Endometrium (tissue), 2 donors: ENCODE data around the gene ZSCAN5B.
"Not testable (repeated sequence)": the region's sequence is repeated elsewhere in the genome, so short reads cannot be mapped to it uniquely, and the experiment has no call there.

ENCODE experiments used
- FAIRE-seq: peaks from 2 replicates; lab custom pipeline; 2012; peaks lifted over from hg19 to GRCh38; lab: Jason Lieb, UNC
- donor health status: control.
- donor health status: control.

ZSCAN5B gene

GRCh38 chr19:56176310-56176709 lies 21.3 kb downstream of the ZSCAN5B start:
- FAIRE-seq: not testable (repeated sequence)

DNA sequence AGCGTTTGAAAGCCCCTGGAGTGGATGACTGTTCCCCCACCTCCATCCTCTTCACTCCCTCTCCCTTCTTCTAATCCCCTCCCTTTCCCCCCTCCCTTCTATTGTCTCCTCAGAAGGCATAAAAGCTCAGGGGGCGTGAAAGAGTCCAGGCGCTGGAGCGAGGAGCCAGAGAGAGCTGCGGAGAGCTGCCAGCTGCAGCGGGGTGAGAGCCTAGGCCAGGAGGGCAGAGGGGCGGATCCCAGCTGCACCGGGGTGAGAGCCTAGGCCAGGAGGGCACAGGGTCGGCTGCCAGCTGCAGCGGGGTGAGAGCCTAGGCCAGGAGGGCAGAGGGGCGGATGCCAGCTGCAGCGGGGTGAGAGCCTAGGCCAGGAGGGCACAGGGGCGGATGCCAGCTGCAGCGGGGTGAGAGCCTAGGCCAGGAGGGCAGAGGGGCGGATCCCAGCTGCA lies 21.7 kb downstream of the ZSCAN5B start, which contains the start of gene GALP:
TSS of gene GALP (plus strand) at position 148 of the 447 bp plus-strand sequence. CDS start 1,101 bp downstream, outside the sequence.
- FAIRE-seq: not testable (repeated sequence)

DNA sequence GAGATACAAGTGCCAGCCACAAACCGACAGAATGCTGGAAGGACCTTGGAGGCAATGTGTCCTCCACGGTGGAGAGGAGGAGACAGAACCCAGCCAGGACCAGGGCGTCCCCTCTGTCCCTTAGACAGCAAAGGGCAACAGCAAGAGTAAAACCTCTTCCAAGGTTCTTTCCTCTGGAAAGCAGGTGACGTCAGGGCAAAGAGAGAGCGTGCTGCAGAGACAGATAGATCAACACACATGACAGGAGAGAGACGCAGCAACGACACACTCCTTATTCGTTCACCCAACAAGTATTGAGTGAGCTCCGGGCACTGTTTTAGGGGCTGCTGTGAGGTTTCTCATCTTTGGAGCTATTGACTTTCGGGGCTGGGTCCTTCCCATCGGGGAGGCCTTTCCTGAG lies 23.0 kb downstream of the ZSCAN5B start:
- no peak for FAIRE-seq

- no peak for FAIRE-seq
Observed at GRCh38 chr19:56174086-56174485, 23.5 kb downstream of the ZSCAN5B start.

GRCh38 chr19:56170261-56170660 lies 27.3 kb downstream of the ZSCAN5B start:
- no peak for FAIRE-seq

DNA sequence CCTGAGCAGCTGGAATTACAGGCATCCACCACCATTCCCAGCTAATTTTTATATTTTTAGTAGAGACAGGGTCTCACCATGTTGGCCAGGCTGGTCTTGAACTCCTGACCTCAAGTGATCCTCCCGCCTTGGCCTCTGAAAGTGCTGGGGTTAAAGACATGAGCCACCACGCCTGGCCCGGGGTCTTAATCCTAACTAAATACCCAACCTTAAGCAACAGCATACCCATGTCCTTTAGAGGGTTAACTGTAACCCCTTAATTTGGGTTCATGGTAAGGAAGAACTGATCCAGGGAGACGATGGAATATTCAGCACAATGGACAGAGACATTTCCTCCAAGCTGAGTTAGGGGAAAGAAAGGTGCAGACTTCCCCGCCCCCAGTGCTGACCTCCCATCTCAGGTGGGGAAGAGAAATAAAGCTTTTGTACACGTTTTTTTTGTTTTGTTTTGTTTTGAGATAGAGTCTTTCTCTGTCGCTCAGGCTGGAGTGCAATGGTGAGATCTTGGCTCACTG lies 30.5 kb downstream of the ZSCAN5B start:
- FAIRE-seq: no peak

DNA sequence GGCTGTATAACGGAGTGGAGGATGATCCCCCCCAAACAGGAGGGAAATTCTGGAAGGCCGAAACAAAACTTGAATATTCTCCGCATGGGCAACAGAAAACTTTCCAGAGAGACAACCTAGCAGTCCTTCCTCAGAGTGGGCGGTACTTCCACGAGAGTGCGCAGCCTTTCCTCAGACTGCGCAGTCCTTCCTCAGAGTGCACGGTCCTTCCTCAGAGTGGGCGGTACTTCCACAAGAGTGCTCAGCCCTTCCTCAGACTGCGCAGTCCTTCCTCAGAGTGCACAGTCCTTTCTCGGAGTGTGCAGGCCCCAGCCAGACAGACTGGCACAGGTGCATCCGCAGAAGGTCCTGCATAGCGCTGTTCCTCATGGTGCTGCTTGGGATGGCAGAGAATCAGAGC lies 34.5 kb downstream of the ZSCAN5B start:
- no peak for FAIRE-seq

- FAIRE-seq: no peak
Observed at GRCh38 chr19:56162258-56162657, 35.3 kb downstream of the ZSCAN5B start.

DNA sequence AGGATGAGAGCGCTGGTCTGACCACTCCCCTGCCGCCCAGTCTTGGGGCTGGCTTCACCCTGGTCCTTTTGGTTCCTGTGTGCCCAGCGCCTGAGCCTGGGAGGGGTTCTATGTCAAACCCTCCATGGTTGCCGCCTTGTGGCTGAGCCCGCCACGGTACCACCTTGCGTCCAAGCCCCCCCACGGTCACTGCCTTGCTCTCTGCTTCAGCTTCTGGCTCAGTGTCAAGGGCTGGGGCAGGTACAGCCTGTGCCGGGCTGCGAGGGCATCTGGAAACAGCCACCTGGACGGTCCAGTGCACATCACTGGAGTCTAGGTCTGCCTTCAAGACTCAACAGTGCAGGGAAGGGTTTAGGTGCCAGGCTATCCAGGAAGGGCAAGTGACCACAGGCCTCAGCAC lies 36.0 kb downstream of the ZSCAN5B start:
- FAIRE-seq: no peak

- FAIRE-seq: no peak
Observed at GRCh38 chr19:56159622-56160271, 37.8 kb downstream of the ZSCAN5B start.

DNA sequence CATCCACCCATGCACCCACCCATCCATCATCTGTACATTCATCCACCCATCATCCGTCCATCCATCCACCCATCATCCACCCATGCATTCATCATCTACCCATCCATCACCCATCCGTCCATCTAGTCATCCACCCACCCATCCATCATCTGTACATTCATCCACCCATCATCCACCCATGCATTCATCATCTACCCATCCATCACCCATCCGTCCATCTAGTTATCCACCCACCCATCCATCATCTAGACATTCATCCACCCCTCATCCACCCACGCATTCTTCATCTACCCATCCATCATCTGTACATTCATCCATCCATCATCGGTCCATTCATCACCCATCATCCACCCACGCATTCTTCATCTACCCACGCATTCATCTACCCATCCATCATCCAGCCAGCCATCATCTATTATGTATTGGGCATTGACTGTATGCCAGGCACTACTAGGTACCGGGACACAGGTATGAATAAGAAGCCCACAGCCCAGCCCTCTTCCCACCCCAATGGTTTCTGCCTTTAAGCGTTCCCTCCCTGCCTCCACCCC lies 38.5 kb downstream of the ZSCAN5B start:
- no peak for FAIRE-seq

GRCh38 chr19:56158170-56158757 lies 39.3 kb downstream of the ZSCAN5B start:
- no peak for FAIRE-seq

DNA sequence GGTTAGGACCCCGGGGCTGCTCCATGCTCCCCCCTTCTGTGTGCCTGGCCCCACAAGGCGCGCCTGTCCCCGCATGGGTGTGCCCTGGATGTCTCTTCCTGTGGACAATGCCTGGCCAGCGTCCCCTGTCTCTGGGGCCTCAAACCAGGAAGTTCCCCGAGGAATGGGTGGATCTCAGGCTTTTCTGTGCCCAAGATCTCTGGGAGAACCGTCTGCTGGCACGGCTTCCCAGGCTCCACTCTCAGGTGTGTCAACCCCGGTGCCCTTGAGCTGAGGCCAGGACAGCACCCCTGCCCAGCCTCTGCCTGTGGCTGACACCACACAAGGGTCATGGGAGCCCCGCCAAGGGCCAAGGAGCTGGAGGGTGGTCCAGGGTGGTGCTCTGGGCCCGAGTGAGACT lies 40.8 kb downstream of the ZSCAN5B start:
- no peak for FAIRE-seq

DNA sequence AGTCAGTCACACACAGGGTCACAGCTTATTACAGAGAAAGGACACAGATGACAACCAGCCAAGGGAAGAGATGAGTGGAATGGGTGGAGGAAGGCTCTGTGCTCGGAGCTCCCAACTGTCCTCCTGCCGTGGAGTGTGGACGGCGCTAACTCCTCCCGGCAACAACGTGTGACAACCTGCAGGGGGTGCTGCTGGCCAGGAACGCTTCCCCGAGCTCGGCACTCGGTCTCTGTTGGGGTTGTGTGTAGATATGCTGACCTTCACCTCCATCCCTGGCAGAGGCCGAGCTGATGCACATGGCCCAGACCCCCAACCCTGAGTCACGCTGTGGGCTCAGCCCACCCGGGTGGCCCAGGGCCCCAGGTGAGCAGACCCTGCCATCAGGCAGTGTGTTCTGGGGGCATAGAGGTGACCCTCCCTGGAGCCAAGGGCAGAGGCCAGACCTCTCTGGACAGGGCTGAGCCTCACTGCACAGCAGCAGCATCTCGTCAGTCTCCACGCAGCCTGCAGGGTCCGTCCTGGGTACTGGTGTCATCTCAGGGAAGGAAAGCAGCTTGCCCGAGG lies 42.4 kb downstream of the ZSCAN5B start:
- FAIRE-seq: no peak

GRCh38 chr19:56153507-56153906 lies 44.1 kb downstream of the ZSCAN5B start:
- FAIRE-seq: no peak

DNA sequence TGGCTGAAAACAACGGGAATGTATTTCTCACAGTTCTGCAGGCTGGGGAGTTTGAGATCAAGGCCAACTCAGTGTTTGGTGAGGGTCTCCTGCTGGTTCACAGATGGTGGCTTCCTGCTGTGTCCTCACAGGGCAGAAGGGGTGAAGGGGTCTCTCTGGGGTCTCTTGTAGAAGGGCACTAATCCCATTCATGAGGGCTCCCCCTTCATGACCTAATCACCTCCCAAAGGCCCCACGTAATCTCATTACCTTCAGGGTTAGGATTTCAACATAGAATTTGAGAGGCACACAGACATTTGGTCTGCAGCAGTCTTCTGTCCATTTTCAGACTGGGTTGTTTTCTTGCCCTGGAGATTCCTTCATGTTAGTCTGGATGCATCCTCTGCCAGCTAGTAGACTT lies 44.9 kb downstream of the ZSCAN5B start:
- no peak for FAIRE-seq

DNA sequence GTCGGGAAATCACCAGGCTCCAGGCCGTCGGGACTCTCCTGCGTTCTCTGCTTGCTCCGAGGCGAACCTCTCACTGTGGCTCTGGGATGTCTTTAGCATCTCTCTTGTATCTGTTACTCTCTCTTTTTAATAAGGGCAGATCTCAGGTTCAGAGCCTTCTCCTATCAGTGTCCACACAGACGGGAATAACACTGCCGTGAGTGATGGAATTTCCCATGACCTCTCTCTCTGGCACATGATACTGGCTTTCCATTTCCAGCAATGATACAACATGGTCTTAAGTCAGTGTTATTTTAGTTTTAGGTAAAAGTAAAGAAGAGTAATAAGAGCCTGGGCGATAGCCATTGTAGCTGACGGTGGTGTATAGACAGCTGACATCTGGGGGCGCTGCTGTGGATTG lies 47.2 kb downstream of the ZSCAN5B start:
- FAIRE-seq: no peak

GRCh38 chr19:56149656-56150038 lies 47.9 kb downstream of the ZSCAN5B start:
- FAIRE-seq: no peak

DNA sequence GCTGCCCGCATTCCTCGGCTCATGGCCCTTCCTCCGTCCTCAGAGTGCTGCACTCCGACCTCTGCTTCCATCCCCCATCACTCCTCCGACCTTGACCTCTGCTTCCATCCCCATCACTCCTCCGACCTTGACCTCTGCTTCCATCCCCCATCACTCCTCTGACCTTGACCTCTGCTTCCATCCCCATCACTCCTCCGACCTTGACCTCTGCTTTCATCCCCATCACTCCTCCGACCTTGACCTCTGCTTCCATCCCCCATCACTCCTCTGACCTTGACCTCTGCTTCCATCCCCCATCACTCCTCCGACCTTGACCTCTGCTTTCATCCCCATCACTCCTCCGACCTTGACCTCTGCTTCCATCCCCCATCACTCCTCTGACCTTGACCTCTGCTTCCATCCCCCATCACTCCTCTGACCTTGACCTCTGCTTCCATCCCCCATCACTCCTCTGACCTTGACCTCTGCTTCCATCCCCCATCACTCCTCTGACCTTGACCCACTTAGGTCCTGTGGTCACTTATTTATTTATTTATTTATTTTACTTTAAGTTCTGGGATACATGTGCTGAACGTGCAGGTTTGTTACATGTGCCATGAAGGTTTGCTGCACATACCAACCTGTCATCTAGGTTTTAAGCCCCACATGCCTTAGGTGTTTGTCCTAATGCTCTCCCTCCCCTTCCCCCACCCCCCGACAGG lies 48.5 kb downstream of the ZSCAN5B start:
- FAIRE-seq: not testable (repeated sequence)

DNA sequence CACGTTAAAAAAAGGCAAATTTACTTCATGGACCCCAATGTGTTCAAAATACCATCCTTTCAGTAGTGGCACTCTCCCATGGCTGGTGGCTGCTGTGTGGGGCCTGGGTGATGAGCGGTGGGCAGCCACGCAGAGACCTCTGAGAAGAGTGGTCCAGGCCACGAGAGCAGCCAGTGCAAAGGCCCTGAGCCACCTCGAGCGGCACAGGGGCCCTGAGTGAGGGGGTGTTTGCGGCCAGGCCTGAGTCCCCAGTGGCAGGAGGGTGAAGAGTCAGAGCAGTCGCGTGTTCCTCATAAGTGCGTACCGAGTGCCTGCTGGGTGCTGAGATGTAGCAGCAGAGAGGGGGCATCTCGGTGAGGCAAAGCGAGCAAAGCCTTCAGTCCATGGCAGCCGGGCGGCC lies 49.5 kb downstream of the ZSCAN5B start:
- no peak for FAIRE-seq

GRCh38 chr19:56147307-56147706 lies 50.3 kb downstream of the ZSCAN5B start:
- no peak for FAIRE-seq

DNA sequence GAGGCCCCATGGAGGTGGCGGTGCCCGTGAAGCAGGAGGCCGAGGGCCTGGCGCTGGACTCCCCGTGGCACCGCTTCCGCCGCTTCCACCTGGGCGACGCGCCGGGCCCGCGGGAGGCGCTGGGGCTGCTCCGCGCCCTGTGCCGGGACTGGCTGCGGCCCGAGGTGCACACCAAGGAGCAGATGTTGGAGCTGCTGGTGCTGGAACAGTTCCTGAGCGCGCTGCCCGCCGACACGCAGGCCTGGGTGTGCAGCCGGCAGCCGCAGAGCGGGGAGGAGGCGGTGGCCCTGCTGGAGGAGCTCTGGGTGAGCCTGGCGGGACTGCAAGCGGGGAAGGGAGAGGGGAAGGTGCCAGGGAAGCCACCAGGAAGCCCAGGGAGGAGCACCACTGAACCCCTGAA lies 50.7 kb downstream of the ZSCAN5B start:
- FAIRE-seq: no peak

DNA sequence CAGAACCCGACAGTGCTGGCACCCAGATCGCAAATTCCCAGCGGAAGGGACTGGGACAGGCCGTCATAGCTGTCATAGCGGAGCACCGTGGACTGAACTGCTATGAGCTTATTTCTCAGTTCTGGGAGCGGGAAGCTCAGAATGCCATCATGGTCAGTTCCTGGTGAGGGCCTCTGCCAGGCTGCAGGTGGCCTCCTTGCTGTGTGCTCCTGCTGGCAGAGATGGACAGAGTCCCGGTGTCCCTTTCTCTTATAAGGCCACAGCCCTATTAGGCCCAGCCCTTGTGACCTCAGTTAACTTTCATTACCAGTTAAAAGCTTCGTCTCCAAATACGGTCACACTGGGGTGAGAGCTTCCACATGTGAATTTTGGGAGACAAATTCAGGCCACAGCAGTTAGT lies 51.9 kb downstream of the ZSCAN5B start:
- FAIRE-seq: no peak
